Caco-2 (cell line): ENCODE data around the gene LYST. TPM values are rescaled to one million over a fixed set of nuclear protein-coding genes. Genes with fewer than 3 reads are reported as not detected.

Source experiments
- BruUV-seq: library from RNA; stranded (reverse); fragments of 400-500 nt; replicated peaks from 2 replicates; lab custom pipeline; 2021; lab: Mats Ljungman, UMichigan
- CTCF ChIA-PET: fragments of 300-600 bp; sonication (Branson Sonifier 250); formaldehyde crosslinking; loops from one replicate; lab custom pipeline; 2022; ENCODE audit warnings: antibody characterized with exemption; lab: Charles Lee
- POLR2A ChIA-PET: fragments of 300-600 bp; sonication (Branson Sonifier 250); formaldehyde crosslinking; loops from one replicate; lab custom pipeline; 2022; ENCODE audit warnings: antibody characterized with exemption; lab: Charles Lee
- DNase-seq, 2 experiments: peaks; one replicate each; pipeline versions ENCODE4 v3.0.0 to v3.0.0-alpha.2; 2020 to 2022
- H3K27me3 ChIP-seq: replicated peaks from 2 replicates; pipeline ENCODE4 v1.6.0; 2011; ENCODE audit warnings: low read length; ENCODE audit not compliant: control insufficient read depth, insufficient read depth
- H3K36me3 ChIP-seq: 2 replicates; pipeline ENCODE4 v1.5.1; 2011; ENCODE audit warnings: low read length; ENCODE audit not compliant: control insufficient read depth, insufficient read depth
- H3K4me1 ChIP-seq: fragments of 250-450 bp; sonication (Bioruptor Pico); 2 replicates; pipeline ENCODE4 v1.5.1; 2020; ENCODE audit warnings: mild to moderate bottlenecking
- H3K4me3 ChIP-seq: 2 replicates; pipeline ENCODE4 v1.5.1; 2011; ENCODE audit warnings: low read depth, mild to moderate bottlenecking, control low read depth, low read length
- H3K9me3 ChIP-seq: fragments of 250-450 bp; sonication (Bioruptor Pico); 2 replicates; pipeline ENCODE4 v1.5.1; 2020; ENCODE audit warnings: mild to moderate bottlenecking, moderate library complexity
- H3K27ac Mint-ChIP-seq: one replicate; pipeline ENCODE4 v1.8.0; 2022; ENCODE audit warnings: mixed read lengths; ENCODE audit not compliant: unreplicated experiment
- H3K27me3 Mint-ChIP-seq: one replicate; pipeline ENCODE4 v1.8.0; 2022; ENCODE audit warnings: mixed read lengths; ENCODE audit not compliant: insufficient read depth, unreplicated experiment
- H3K36me3 Mint-ChIP-seq: one replicate; pipeline ENCODE4 v1.8.0; 2022; ENCODE audit warnings: mild to moderate bottlenecking, mixed read lengths; ENCODE audit not compliant: insufficient read depth, unreplicated experiment
- H3K4me1 Mint-ChIP-seq: one replicate; pipeline ENCODE4 v1.8.0; 2022; ENCODE audit warnings: low read depth, mixed read lengths; ENCODE audit not compliant: unreplicated experiment
- H3K4me3 Mint-ChIP-seq: one replicate; pipeline ENCODE4 v1.8.0; 2022; ENCODE audit warnings: mild to moderate bottlenecking, moderate library complexity, mixed read lengths; ENCODE audit not compliant: unreplicated experiment
- H3K9me3 Mint-ChIP-seq: one replicate; pipeline ENCODE4 v1.8.0; 2022; ENCODE audit warnings: mixed read lengths; ENCODE audit not compliant: unreplicated experiment
- intact Hi-C: fragments of 100-400 bp; cut with micrococcal nuclease; formaldehyde crosslinking; loops from one replicate; pipeline ENCODE4 v1.10.0; 2022; ENCODE audit not compliant: unreplicated experiment
- total RNA-seq: library from RNA; stranded (reverse); gene quantifications from 2 replicates; pipeline ENCODE4 v1.2.3, GENCODE V29; 2022
- TF ChIP-seq, protein P1 (sequence below), 2 experiments: fragments of 200-600 bp in 1 of 2; IDR thresholded peaks; 1 replicate in 1 of 2; 2 replicates in 1 of 2; pipeline versions ENCODE4 v1.5.1 to v1.8.0; 2011 to 2022; ENCODE audit warnings: antibody characterized with exemption in 1 of 2, control low read depth in 1 of 2, inconsistent platforms in 1 of 2, low read depth in 1 of 2, low read length in 1 of 2, mild to moderate bottlenecking in 1 of 2, moderate library complexity in 1 of 2; ENCODE audit not compliant: insufficient read depth in 1 of 2, severe bottlenecking in 1 of 2, unreplicated experiment in 1 of 2

LYST gene
- total RNA-seq, 1 experiment from 2014 or later = 5.6 TPM

DNA sequence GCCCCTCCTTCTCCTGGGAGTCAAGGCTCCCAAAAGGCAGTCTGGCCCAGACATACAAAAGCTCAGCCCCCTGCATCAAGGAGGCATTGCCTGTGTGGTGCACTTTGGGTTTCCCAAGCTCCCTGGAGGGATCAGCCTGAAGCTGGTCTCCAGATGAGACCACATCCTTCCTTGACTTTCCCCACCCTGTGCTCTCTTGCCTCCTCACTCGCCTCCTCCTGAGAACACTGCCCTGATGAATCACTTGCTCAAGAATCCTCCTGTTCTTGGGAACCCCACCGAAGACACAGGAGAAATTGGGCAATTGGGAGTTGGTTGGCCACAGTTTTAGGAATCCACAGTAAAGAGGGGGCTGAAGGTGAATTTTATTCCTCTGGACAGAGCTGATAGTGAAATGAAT, 34.8 kb upstream of the LYST start:
- intact Hi-C loops = no loop called here
- no peak overlapping the region for H3K4me3 Mint-ChIP-seq
- peaks cover 17% of the 10 kb centered on the region for H3K4me1 Mint-ChIP-seq
- TF ChIP-seq, protein P1, sequence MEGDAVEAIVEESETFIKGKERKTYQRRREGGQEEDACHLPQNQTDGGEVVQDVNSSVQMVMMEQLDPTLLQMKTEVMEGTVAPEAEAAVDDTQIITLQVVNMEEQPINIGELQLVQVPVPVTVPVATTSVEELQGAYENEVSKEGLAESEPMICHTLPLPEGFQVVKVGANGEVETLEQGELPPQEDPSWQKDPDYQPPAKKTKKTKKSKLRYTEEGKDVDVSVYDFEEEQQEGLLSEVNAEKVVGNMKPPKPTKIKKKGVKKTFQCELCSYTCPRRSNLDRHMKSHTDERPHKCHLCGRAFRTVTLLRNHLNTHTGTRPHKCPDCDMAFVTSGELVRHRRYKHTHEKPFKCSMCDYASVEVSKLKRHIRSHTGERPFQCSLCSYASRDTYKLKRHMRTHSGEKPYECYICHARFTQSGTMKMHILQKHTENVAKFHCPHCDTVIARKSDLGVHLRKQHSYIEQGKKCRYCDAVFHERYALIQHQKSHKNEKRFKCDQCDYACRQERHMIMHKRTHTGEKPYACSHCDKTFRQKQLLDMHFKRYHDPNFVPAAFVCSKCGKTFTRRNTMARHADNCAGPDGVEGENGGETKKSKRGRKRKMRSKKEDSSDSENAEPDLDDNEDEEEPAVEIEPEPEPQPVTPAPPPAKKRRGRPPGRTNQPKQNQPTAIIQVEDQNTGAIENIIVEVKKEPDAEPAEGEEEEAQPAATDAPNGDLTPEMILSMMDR (IDR thresholded peaks at IDR 0.05; ENCODE audit: insufficient read depth in 1 of 2, low read depth in 1 of 2, low read length in 1 of 2, severe bottlenecking in 1 of 2, unreplicated experiment in 1 of 2) = no peak
- ChIA-PET POLR2A (no interaction called here), CTCF (interaction anchor here (0.9 kb wide), 1 partner anchor 71 kb away, joined by 4 read pairs; no protein-coding TSS in a partner anchor)
- no peaks in the 10 kb centered on the region for H3K36me3 Mint-ChIP-seq
- H3K9me3 Mint-ChIP-seq = peaks cover 9% of the 10 kb centered on the region
- no peak for DNase-seq
- BruUV-seq = no TSS peak
- Histone ChIP-seq H3K4me1 (peaks cover 5% of the 10 kb centered on the region; the same call in 1 of the 2 replicates), H3K36me3 (no peaks in the 10 kb centered on the region), H3K4me3 (no peak overlapping the region), H3K27me3 (no peaks in the 10 kb centered on the region), H3K9me3 (no peaks in the 10 kb centered on the region)
- H3K27ac Mint-ChIP-seq = no peak overlapping the region
- no peaks in the 10 kb centered on the region for H3K27me3 Mint-ChIP-seq

DNA sequence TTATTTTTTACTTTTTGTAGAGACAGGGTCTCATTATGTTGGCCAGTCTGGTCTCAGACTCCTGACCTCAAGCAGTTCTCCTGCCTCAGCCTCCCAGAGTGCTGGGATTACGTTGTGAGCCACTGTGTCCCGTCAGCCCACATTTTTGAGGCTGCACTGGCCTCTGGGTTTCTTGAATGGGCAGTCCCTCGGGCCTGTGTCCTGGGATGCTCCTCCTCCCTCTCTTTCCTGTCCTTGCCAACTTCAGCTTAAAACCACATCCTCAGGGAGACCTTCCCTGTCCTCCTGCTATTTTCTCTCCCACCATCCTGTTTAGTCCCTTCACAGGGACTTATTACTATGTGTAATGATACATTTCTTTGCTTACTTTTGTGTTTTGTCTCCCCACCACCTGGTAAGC, 31.4 kb upstream of the LYST start:
- H3K27ac Mint-ChIP-seq = peak overlapping the region; percentile 5
- peaks cover 9% of the 10 kb centered on the region for H3K9me3 Mint-ChIP-seq
- H3K36me3 Mint-ChIP-seq = peaks cover 4% of the 10 kb centered on the region
- intact Hi-C loops = no loop called here
- no peak overlapping the region for H3K4me3 Mint-ChIP-seq
- TF ChIP-seq, protein P1 (IDR thresholded peaks at IDR 0.05; ENCODE audit: insufficient read depth in 1 of 2, low read depth in 1 of 2, low read length in 1 of 2, severe bottlenecking in 1 of 2, unreplicated experiment in 1 of 2) = no peak
- H3K4me3 ChIP-seq = no peak overlapping the region
- no peaks in the 10 kb centered on the region for H3K36me3 ChIP-seq
- no peaks in the 10 kb centered on the region for H3K27me3 ChIP-seq
- DNase-seq = no peak
- H3K4me1 Mint-ChIP-seq = peaks cover 17% of the 10 kb centered on the region
- ChIA-PET POLR2A (no interaction called here), CTCF (no interaction called here)
- no peaks in the 10 kb centered on the region for H3K27me3 Mint-ChIP-seq
- H3K4me1 ChIP-seq = peaks cover 17% of the 10 kb centered on the region
- BruUV-seq = no TSS peak
- no peaks in the 10 kb centered on the region for H3K9me3 ChIP-seq

DNA sequence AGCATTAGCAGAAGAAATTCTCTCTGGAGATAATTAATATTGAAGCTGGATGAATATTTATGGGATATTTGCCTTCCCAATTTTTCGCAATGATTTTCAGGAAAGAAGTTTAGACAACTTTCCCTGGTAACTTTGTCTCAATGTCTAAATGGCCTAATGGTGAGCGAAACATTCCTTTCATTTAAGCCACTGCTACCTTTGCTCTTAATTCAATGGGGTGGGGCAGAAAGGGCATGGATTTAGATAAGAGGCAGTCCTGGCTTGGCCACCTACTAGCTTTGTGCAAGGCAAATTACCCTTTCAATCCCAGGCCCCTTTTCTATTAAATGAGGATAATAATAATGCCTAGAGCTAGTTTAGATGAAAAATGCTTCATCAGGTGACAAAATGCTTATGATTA, 27.1 kb upstream of the LYST start:
- Mint-ChIP-seq H3K27me3 (no peaks in the 10 kb centered on the region), H3K27ac (peak overlapping the region; percentile 39), H3K9me3 (peaks cover 9% of the 10 kb centered on the region), H3K36me3 (peaks cover 4% of the 10 kb centered on the region), H3K4me3 (peak overlapping the region; percentile 65), H3K4me1 (peaks cover 32% of the 10 kb centered on the region)
- no TSS peak for BruUV-seq
- H3K9me3 ChIP-seq = no peaks in the 10 kb centered on the region
- DNase-seq = peak; percentile 50 to 64
- H3K4me3 ChIP-seq = no peak overlapping the region
- H3K27me3 ChIP-seq = no peaks in the 10 kb centered on the region
- TF ChIP-seq, protein P1 (IDR thresholded peaks at IDR 0.05; ENCODE audit: insufficient read depth in 1 of 2, low read depth in 1 of 2, low read length in 1 of 2, severe bottlenecking in 1 of 2, unreplicated experiment in 1 of 2) = no peak
- no peaks in the 10 kb centered on the region for H3K36me3 ChIP-seq
- intact Hi-C loops = no loop called here
- POLR2A ChIA-PET = no interaction called here
- H3K4me1 ChIP-seq = peaks cover 35% of the 10 kb centered on the region
- CTCF ChIA-PET = interaction anchor here (0.5 to 1.1 kb wide), 2 partner anchors 78 to 477 kb away, joined by 4 read pairs; no protein-coding TSS in a partner anchor
